DND-41 (cell line): Measurements from ENCODE around the gene ZNF208.
A peak's percentile ranks its signal among the peaks of the same experiment; 100 is the strongest.

Source experiments
- ATAC-seq: fragments of 200-7000 bp; cut with Tn5 transposase; 3 replicates; pipeline ENCODE4 v1.9.1; 2021; ENCODE audit warnings: low read depth; ENCODE audit not compliant: insufficient read depth
- DNase-seq: peaks from one replicate; pipeline ENCODE4 v3.0.0-alpha.2; 2020
- H2AFZ ChIP-seq: 2 replicates; pipeline ENCODE4 v1.6.0; 2012; ENCODE audit warnings: low read depth, low read length
- H3K27ac ChIP-seq: 2 replicates; pipeline ENCODE4 v1.5.1; 2012; ENCODE audit warnings: low read length, inconsistent platforms
- H3K27me3 ChIP-seq: fragments of 200-600 bp; sonication (generic); 2 replicates; pipeline ENCODE4 v1.6.0; 2012; ENCODE audit warnings: low read length, mild to moderate bottlenecking, inconsistent platforms; ENCODE audit not compliant: insufficient read depth, poor library complexity
- H3K36me3 ChIP-seq: 2 replicates; pipeline ENCODE4 v1.5.1; 2012; ENCODE audit warnings: low read length, inconsistent platforms; ENCODE audit not compliant: insufficient read depth
- H3K4me1 ChIP-seq: 2 replicates; pipeline ENCODE4 v1.5.1; 2012; ENCODE audit warnings: mild to moderate bottlenecking, low read length; ENCODE audit not compliant: insufficient read depth
- H3K4me2 ChIP-seq: 2 replicates; pipeline ENCODE4 v1.6.0; 2012; ENCODE audit warnings: mild to moderate bottlenecking, moderate library complexity, low read length, inconsistent platforms; ENCODE audit not compliant: insufficient read depth
- H3K4me3 ChIP-seq, 2 experiments: fragments of 200-600 bp in 1 of 2; shearing (Covaris generic) in 1 of 2; 2 replicates each; pipeline ENCODE4 v1.5.1; 2012 to 2016; ENCODE audit warnings: inconsistent platforms in 2 of 2, low read length in 2 of 2, mild to moderate bottlenecking in 2 of 2, low read depth in 1 of 2, moderate library complexity in 1 of 2
- H3K79me2 ChIP-seq: 2 replicates; pipeline ENCODE4 v1.6.0; 2012; ENCODE audit warnings: low read length, inconsistent platforms; ENCODE audit not compliant: insufficient read depth
- H3K9ac ChIP-seq: 2 replicates; pipeline ENCODE4 v1.6.0; 2012; ENCODE audit warnings: low read depth, mild to moderate bottlenecking, inconsistent platforms, low read length, moderate library complexity
- H3K9me3 ChIP-seq: 2 replicates; pipeline ENCODE4 v1.5.1; 2012; ENCODE audit warnings: low read length, moderate library complexity, mild to moderate bottlenecking, inconsistent platforms; ENCODE audit not compliant: insufficient read depth, severe bottlenecking
- H4K20me1 ChIP-seq: 2 replicates; pipeline ENCODE4 v1.6.0; 2012; ENCODE audit warnings: low read length; ENCODE audit not compliant: insufficient read depth
- CTCF ChIP-seq: IDR thresholded peaks from 2 replicates; pipeline ENCODE4 v1.5.1; 2012; ENCODE audit warnings: borderline replicate concordance, low read length, moderate library complexity, mild to moderate bottlenecking; ENCODE audit not compliant: poor library complexity, severe bottlenecking; ENCODE audit errors: extremely low read depth
- EZH2 ChIP-seq: IDR thresholded peaks from 3 replicates; pipeline ENCODE4 v1.6.1; 2012; ENCODE audit warnings: borderline replicate concordance, low read depth, mild to moderate bottlenecking, moderate library complexity, low read length, inconsistent platforms; ENCODE audit not compliant: severe bottlenecking

Gene ZNF208

GRCh38 chr19:21921691-21922180, 89.0 kb downstream of the ZNF208 start:
- Histone ChIP-seq H3K27me3 (no peaks in the 10 kb centered on the region), H3K36me3 (no peaks in the 10 kb centered on the region), H3K4me2 (no peak overlapping the region), H3K4me1 (no peaks in the 10 kb centered on the region), H2AFZ (no peak overlapping the region), H3K9ac (no peak overlapping the region), H3K27ac (no peak overlapping the region), H4K20me1 (no peaks in the 10 kb centered on the region), H3K79me2 (no peaks in the 10 kb centered on the region), H3K9me3 (peaks cover 9% of the 10 kb centered on the region), H3K4me3 (no peak overlapping the region)
- DNase-seq (no peak), ATAC-seq (no peak)
- TF ChIP-seq EZH2 = no peak
- TF ChIP-seq CTCF = no peak

GRCh38 chr19:21915411-21915810, 95.3 kb downstream of the ZNF208 start:
- H3K9ac ChIP-seq = no peak overlapping the region
- H3K27me3 ChIP-seq = no peaks in the 10 kb centered on the region
- H3K4me1 ChIP-seq = no peaks in the 10 kb centered on the region
- no peak overlapping the region for H3K4me2 ChIP-seq
- DNase-seq = no peak
- H4K20me1 ChIP-seq = no peaks in the 10 kb centered on the region
- no peak for ATAC-seq
- no peak overlapping the region for H3K4me3 ChIP-seq
- no peaks in the 10 kb centered on the region for H3K9me3 ChIP-seq
- H3K36me3 ChIP-seq = no peaks in the 10 kb centered on the region
- H3K27ac ChIP-seq = no peak overlapping the region
- TF ChIP-seq CTCF (no peak), EZH2 (no peak)
- H3K79me2 ChIP-seq = no peaks in the 10 kb centered on the region
- no peak overlapping the region for H2AFZ ChIP-seq

GRCh38 chr19:21912654-21913053, 98.1 kb downstream of the ZNF208 start:
- no peaks in the 10 kb centered on the region for H4K20me1 ChIP-seq
- no peak overlapping the region for H3K9ac ChIP-seq
- no peaks in the 10 kb centered on the region for H3K4me1 ChIP-seq
- no peaks in the 10 kb centered on the region for H3K79me2 ChIP-seq
- no peak overlapping the region for H3K4me2 ChIP-seq
- no peaks in the 10 kb centered on the region for H3K27me3 ChIP-seq
- H3K9me3 ChIP-seq = no peaks in the 10 kb centered on the region
- H2AFZ ChIP-seq = no peak overlapping the region
- ATAC-seq (no peak; the same call in 2 of the 3 replicates), DNase-seq (no peak)
- no peak overlapping the region for H3K4me3 ChIP-seq
- TF ChIP-seq CTCF (peak; percentile 45), EZH2 (no peak)
- H3K27ac ChIP-seq = no peak overlapping the region
- H3K36me3 ChIP-seq = no peaks in the 10 kb centered on the region

GRCh38 chr19:21910318-21910717, 100.4 kb downstream of the ZNF208 start:
- TF ChIP-seq EZH2 = no peak
- TF ChIP-seq CTCF = no peak
- Histone ChIP-seq H3K27me3 (no peaks in the 10 kb centered on the region), H3K9me3 (peaks cover 3% of the 10 kb centered on the region), H3K4me1 (no peaks in the 10 kb centered on the region), H3K4me2 (no peak overlapping the region), H3K79me2 (no peaks in the 10 kb centered on the region), H3K36me3 (no peaks in the 10 kb centered on the region), H4K20me1 (no peaks in the 10 kb centered on the region), H3K9ac (no peak overlapping the region), H2AFZ (no peak overlapping the region), H3K4me3 (no peak overlapping the region), H3K27ac (no peak overlapping the region)
- ATAC-seq (no peak), DNase-seq (no peak)
